Measurements from ENCODE around the gene PCGF3. TPM values are rescaled to one million over a fixed set of nuclear protein-coding genes. Genes with fewer than 3 reads are reported as not detected.
"Not testable (repeated sequence)": the region's sequence is repeated elsewhere in the genome, so short reads cannot be mapped to it uniquely, and the experiment has no call there.

Gene PCGF3
- total RNA-seq, 3 donors from 2014 or later = 60.6 to 71.7 (median 69.4) TPM

- H3K4me1 ChIP-seq = no peaks in the 10 kb centered on the region
- DNase-seq (ENCODE audit: low spot score in 2 of 2) = no peak
- no peak overlapping the region for H3K27ac ChIP-seq
- intact Hi-C loops (cut with DNase I; ENCODE audit: low total_unique reads) = no loop called here
- H3K36me3 ChIP-seq = no peaks in the 10 kb centered on the region
- TF ChIP-seq CTCF (IDR thresholded peaks at IDR 0.05) (no peak), POLR2AphosphoS5 (IDR thresholded peaks at IDR 0.05) (no peak), POLR2A (IDR thresholded peaks at IDR 0.05) (no peak)
- no peaks in the 10 kb centered on the region for H3K27me3 ChIP-seq
- no peak overlapping the region for H3K4me3 ChIP-seq
- H3K9me3 ChIP-seq = no peaks in the 10 kb centered on the region
Measured at GRCh38 chr4:727576-727975, 21.9 kb downstream of the PCGF3 start.

GRCh38 chr4:729336-730315 lies 24.0 kb downstream of the PCGF3 start:
- H3K27ac ChIP-seq = no peak overlapping the region
- DNase-seq (ENCODE audit: low spot score in 2 of 2) = no peak
- no peaks in the 10 kb centered on the region for H3K4me1 ChIP-seq
- no peaks in the 10 kb centered on the region for H3K9me3 ChIP-seq
- no peak for TF ChIP-seq POLR2A (IDR thresholded peaks at IDR 0.05)
- TF ChIP-seq CTCF (IDR thresholded peaks at IDR 0.05) = no peak
- TF ChIP-seq POLR2AphosphoS5 (IDR thresholded peaks at IDR 0.05) = no peak
- H3K27me3 ChIP-seq = no peaks in the 10 kb centered on the region
- intact Hi-C loops (cut with DNase I; ENCODE audit: low total_unique reads) = no loop called here
- H3K4me3 ChIP-seq = no peak overlapping the region
- H3K36me3 ChIP-seq = peaks cover 11% of the 10 kb centered on the region

GRCh38 chr4:730511-730910 lies 24.9 kb downstream of the PCGF3 start:
- intact Hi-C loops (cut with DNase I; ENCODE audit: low total_unique reads) = no loop called here
- Histone ChIP-seq H3K9me3 (no peaks in the 10 kb centered on the region), H3K36me3 (peaks cover 11% of the 10 kb centered on the region), H3K4me1 (no peaks in the 10 kb centered on the region), H3K27me3 (no peaks in the 10 kb centered on the region), H3K4me3 (no peak overlapping the region), H3K27ac (no peak overlapping the region)
- TF ChIP-seq CTCF (IDR thresholded peaks at IDR 0.05) (no peak), POLR2AphosphoS5 (IDR thresholded peaks at IDR 0.05) (no peak), POLR2A (IDR thresholded peaks at IDR 0.05) (no peak)
- DNase-seq (ENCODE audit: low spot score in 2 of 2) = no peak

GRCh38 chr4:730946-731904 lies 25.6 kb downstream of the PCGF3 start:
- H3K4me3 ChIP-seq; H3K27ac ChIP-seq; intact Hi-C loops (cut with DNase I; ENCODE audit: low total_unique reads); H3K4me1 ChIP-seq; H3K9me3 ChIP-seq; DNase-seq (ENCODE audit: low spot score in 2 of 2); H3K27me3 ChIP-seq: not testable (repeated sequence)
- H3K36me3 ChIP-seq = peaks cover 11% of the 10 kb centered on the region

GRCh38 chr4:731954-732353 lies 26.3 kb downstream of the PCGF3 start:
- H3K4me3 ChIP-seq; intact Hi-C loops (cut with DNase I; ENCODE audit: low total_unique reads); DNase-seq (ENCODE audit: low spot score in 2 of 2); H3K4me1 ChIP-seq; H3K27ac ChIP-seq; H3K9me3 ChIP-seq; H3K27me3 ChIP-seq: not testable (repeated sequence)
- H3K36me3 ChIP-seq = peaks cover 11% of the 10 kb centered on the region
